Measurements from ENCODE around the gene DUOXA1. TPM values are rescaled to one million over a fixed set of nuclear protein-coding genes. Genes with fewer than 3 reads are reported as not detected.
A peak's percentile ranks its signal among the peaks of the same experiment; 100 is the strongest.

The DUOXA1 gene
- total RNA-seq: 0.21 TPM in 1 of 2 replicates, not detected in the other

- H3K27ac Mint-ChIP-seq: no peak within 1 kb of the TSS
- no peak within 1 kb of the TSS for H3K4me3 Mint-ChIP-seq (ENCODE audit: low read depth)
- H3K9me3 Mint-ChIP-seq: no peaks in the 10 kb centered on the region
- DNase-seq (ENCODE audit: low spot score): no peak
- peaks cover 79% of the 10 kb centered on the region for H3K27me3 Mint-ChIP-seq (ENCODE audit: low read depth)
- peaks cover 1% of the 10 kb centered on the region for H3K4me1 Mint-ChIP-seq (ENCODE audit: low read depth)
- H3K36me3 Mint-ChIP-seq (ENCODE audit: low read depth): no peaks in the 10 kb centered on the region
- intact Hi-C loops (cut with micrococcal nuclease): no loop called here
These were observed at the start of gene DUOXA1, which contains the start of gene DUOX1 for GRCh38 chr15:45129651-45130129. TSS of gene DUOXA1 (minus strand) at chr15:45129879. CDS start at chr15:45123014, 6,865 bp downstream. TSS of gene DUOX1 (plus strand) at chr15:45129994. CDS start at chr15:45131967, 1,973 bp downstream.

GRCh38 chr15:45177285-45177684, 47.6 kb upstream of the DUOXA1 start:
- H3K36me3 Mint-ChIP-seq (ENCODE audit: low read depth): peaks cover 11% of the 10 kb centered on the region
- intact Hi-C loops (cut with micrococcal nuclease): no loop called here
- no peak overlapping the region for H3K4me3 Mint-ChIP-seq (ENCODE audit: low read depth)
- DNase-seq (ENCODE audit: low spot score): no peak
- H3K4me1 Mint-ChIP-seq (ENCODE audit: low read depth): peaks cover 13% of the 10 kb centered on the region
- no peak overlapping the region for H3K27ac Mint-ChIP-seq
- H3K27me3 Mint-ChIP-seq (ENCODE audit: low read depth): no peaks in the 10 kb centered on the region
- no peaks in the 10 kb centered on the region for H3K9me3 Mint-ChIP-seq

- H3K27me3 Mint-ChIP-seq (ENCODE audit: low read depth): no peaks in the 10 kb centered on the region
- intact Hi-C loops (cut with micrococcal nuclease): no loop called here
- no peaks in the 10 kb centered on the region for H3K4me1 Mint-ChIP-seq (ENCODE audit: low read depth)
- no peaks in the 10 kb centered on the region for H3K9me3 Mint-ChIP-seq
- no peak overlapping the region for H3K4me3 Mint-ChIP-seq (ENCODE audit: low read depth)
- DNase-seq (ENCODE audit: low spot score): no peak
- peaks cover 16% of the 10 kb centered on the region for H3K36me3 Mint-ChIP-seq (ENCODE audit: low read depth)
- no peak overlapping the region for H3K27ac Mint-ChIP-seq
These were observed 44.9 kb upstream of the DUOXA1 start for GRCh38 chr15:45174577-45174976.

- Mint-ChIP-seq H3K27ac (no peak overlapping the region), H3K4me1 (ENCODE audit: low read depth) (no peaks in the 10 kb centered on the region), H3K27me3 (ENCODE audit: low read depth) (no peaks in the 10 kb centered on the region), H3K4me3 (ENCODE audit: low read depth) (no peak overlapping the region), H3K9me3 (no peaks in the 10 kb centered on the region), H3K36me3 (ENCODE audit: low read depth) (peaks cover 16% of the 10 kb centered on the region)
- DNase-seq (ENCODE audit: low spot score): no peak
- intact Hi-C loops (cut with micrococcal nuclease): no loop called here
These were observed 44.4 kb upstream of the DUOXA1 start for GRCh38 chr15:45174069-45174468.

GRCh38 chr15:45171912-45172311, 42.2 kb upstream of the DUOXA1 start:
- Mint-ChIP-seq H3K36me3 (ENCODE audit: low read depth) (peaks cover 10% of the 10 kb centered on the region), H3K27ac (no peak overlapping the region), H3K27me3 (ENCODE audit: low read depth) (no peaks in the 10 kb centered on the region), H3K4me3 (ENCODE audit: low read depth) (no peak overlapping the region), H3K4me1 (ENCODE audit: low read depth) (no peaks in the 10 kb centered on the region), H3K9me3 (no peaks in the 10 kb centered on the region)
- intact Hi-C loops (cut with micrococcal nuclease): no loop called here
- DNase-seq (ENCODE audit: low spot score): no peak

GRCh38 chr15:45169608-45170480, 40.2 kb upstream of the DUOXA1 start:
- Mint-ChIP-seq H3K4me1 (ENCODE audit: low read depth) (peaks cover 8% of the 10 kb centered on the region), H3K36me3 (ENCODE audit: low read depth) (peaks cover 5% of the 10 kb centered on the region), H3K27me3 (ENCODE audit: low read depth) (no peaks in the 10 kb centered on the region), H3K4me3 (ENCODE audit: low read depth) (no peak overlapping the region), H3K27ac (no peak overlapping the region), H3K9me3 (no peaks in the 10 kb centered on the region)
- intact Hi-C loops (cut with micrococcal nuclease): no loop called here
- no peak for DNase-seq (ENCODE audit: low spot score)

- no peak for DNase-seq (ENCODE audit: low spot score)
- Mint-ChIP-seq H3K4me3 (ENCODE audit: low read depth) (no peak overlapping the region), H3K27ac (no peak overlapping the region), H3K36me3 (ENCODE audit: low read depth) (peaks cover 5% of the 10 kb centered on the region), H3K9me3 (no peaks in the 10 kb centered on the region), H3K4me1 (ENCODE audit: low read depth) (peaks cover 8% of the 10 kb centered on the region), H3K27me3 (ENCODE audit: low read depth) (no peaks in the 10 kb centered on the region)
- intact Hi-C loops (cut with micrococcal nuclease): no loop called here
These were observed 39.3 kb upstream of the DUOXA1 start for GRCh38 chr15:45168751-45169551.

GRCh38 chr15:45168286-45168685, 38.6 kb upstream of the DUOXA1 start:
- intact Hi-C loops (cut with micrococcal nuclease): no loop called here
- DNase-seq (ENCODE audit: low spot score): no peak
- Mint-ChIP-seq H3K27me3 (ENCODE audit: low read depth) (no peaks in the 10 kb centered on the region), H3K36me3 (ENCODE audit: low read depth) (peaks cover 5% of the 10 kb centered on the region), H3K9me3 (no peaks in the 10 kb centered on the region), H3K27ac (no peak overlapping the region), H3K4me1 (ENCODE audit: low read depth) (peaks cover 8% of the 10 kb centered on the region), H3K4me3 (ENCODE audit: low read depth) (no peak overlapping the region)

- H3K9me3 Mint-ChIP-seq: no peaks in the 10 kb centered on the region
- peak overlapping the region; percentile 85 for H3K27ac Mint-ChIP-seq
- H3K4me3 Mint-ChIP-seq (ENCODE audit: low read depth): peak overlapping the region; percentile 64
- intact Hi-C loops (cut with micrococcal nuclease): loop anchor here (1.0 to 2.0 kb wide), 2 partner anchors 33 to 291 kb away; no protein-coding TSS in a partner anchor
- peaks cover 12% of the 10 kb centered on the region for H3K4me1 Mint-ChIP-seq (ENCODE audit: low read depth)
- peaks cover 5% of the 10 kb centered on the region for H3K36me3 Mint-ChIP-seq (ENCODE audit: low read depth)
- DNase-seq (ENCODE audit: low spot score): no peak
- no peaks in the 10 kb centered on the region for H3K27me3 Mint-ChIP-seq (ENCODE audit: low read depth)
These were observed 38.0 kb upstream of the DUOXA1 start for GRCh38 chr15:45167631-45168205.

- Mint-ChIP-seq H3K36me3 (ENCODE audit: low read depth) (peaks cover 5% of the 10 kb centered on the region), H3K27me3 (ENCODE audit: low read depth) (no peaks in the 10 kb centered on the region), H3K4me1 (ENCODE audit: low read depth) (peaks cover 14% of the 10 kb centered on the region), H3K4me3 (ENCODE audit: low read depth) (peak overlapping the region; percentile 64), H3K9me3 (no peaks in the 10 kb centered on the region), H3K27ac (peak overlapping the region; percentile 85)
- intact Hi-C loops (cut with micrococcal nuclease): loop anchor here (1.0 to 2.0 kb wide), 2 partner anchors 33 to 292 kb away; no protein-coding TSS in a partner anchor
- peak; percentile 79 for DNase-seq (ENCODE audit: low spot score)
These were observed 37.4 kb upstream of the DUOXA1 start for GRCh38 chr15:45166834-45167630.

GRCh38 chr15:45165536-45165935, 35.9 kb upstream of the DUOXA1 start:
- Mint-ChIP-seq H3K4me1 (ENCODE audit: low read depth) (peaks cover 14% of the 10 kb centered on the region), H3K9me3 (no peaks in the 10 kb centered on the region), H3K4me3 (ENCODE audit: low read depth) (peak overlapping the region; percentile 74), H3K27ac (peak overlapping the region; percentile 65), H3K36me3 (ENCODE audit: low read depth) (no peaks in the 10 kb centered on the region), H3K27me3 (ENCODE audit: low read depth) (no peaks in the 10 kb centered on the region)
- no peak for DNase-seq (ENCODE audit: low spot score)
- intact Hi-C loops (cut with micrococcal nuclease): no loop called here

- Mint-ChIP-seq H3K9me3 (no peaks in the 10 kb centered on the region), H3K4me3 (ENCODE audit: low read depth) (peak overlapping the region; percentile 41), H3K36me3 (ENCODE audit: low read depth) (no peaks in the 10 kb centered on the region), H3K4me1 (ENCODE audit: low read depth) (peaks cover 14% of the 10 kb centered on the region), H3K27ac (peak overlapping the region; percentile 8), H3K27me3 (ENCODE audit: low read depth) (no peaks in the 10 kb centered on the region)
- intact Hi-C loops (cut with micrococcal nuclease): no loop called here
- no peak for DNase-seq (ENCODE audit: low spot score)
These were observed 35.2 kb upstream of the DUOXA1 start for GRCh38 chr15:45164914-45165313.
